ENCODE measurements around the gene FOXB1.

Gene FOXB1

GRCh38 chr15:60054472-60054871 is 50.4 kb downstream of the FOXB1 start:
- TF ChIP-seq CTCF (IDR thresholded peaks at IDR 0.05; ENCODE audit: low read depth, low read length) = no peak
- Histone ChIP-seq H3K27me3 (ENCODE audit: insufficient read depth, low read depth, severe bottlenecking) (no peaks in the 10 kb centered on the region), H3K27ac (no peak overlapping the region), H3K9me3 (ENCODE audit: severe bottlenecking) (no peaks in the 10 kb centered on the region), H3K36me3 (no peaks in the 10 kb centered on the region), H3K4me3 (ENCODE audit: low read depth, low read length) (no peak overlapping the region)
- no peak for DNase-seq

All from WERI-Rb-1 (cell line).